Tongue (tissue), 3 donors: ENCODE data around the gene TAS1R2. TPM values are rescaled to one million over a fixed set of nuclear protein-coding genes. Genes with fewer than 3 reads are reported as not detected.

Experiments
- DNase-seq: peaks from one replicate; pipeline ENCODE4 v3.0.0-alpha.2; 2015
- small RNA-seq: library from RNA; depleted of rRNA; stranded (forward); fragments of <200 nt; gene quantifications from one replicate; pipeline ENCODE3, GENCODE V24; 2014; ENCODE audit warnings: low replicate concordance
- total RNA-seq: library from RNA; depleted of rRNA; stranded (reverse); fragments of >200 nt; gene quantifications from one replicate; pipeline ENCODE4 v1.2.3, GENCODE V29; 2014

Gene TAS1R2
- total RNA-seq, 1 donor from 2014 or later = not detected

DNA sequence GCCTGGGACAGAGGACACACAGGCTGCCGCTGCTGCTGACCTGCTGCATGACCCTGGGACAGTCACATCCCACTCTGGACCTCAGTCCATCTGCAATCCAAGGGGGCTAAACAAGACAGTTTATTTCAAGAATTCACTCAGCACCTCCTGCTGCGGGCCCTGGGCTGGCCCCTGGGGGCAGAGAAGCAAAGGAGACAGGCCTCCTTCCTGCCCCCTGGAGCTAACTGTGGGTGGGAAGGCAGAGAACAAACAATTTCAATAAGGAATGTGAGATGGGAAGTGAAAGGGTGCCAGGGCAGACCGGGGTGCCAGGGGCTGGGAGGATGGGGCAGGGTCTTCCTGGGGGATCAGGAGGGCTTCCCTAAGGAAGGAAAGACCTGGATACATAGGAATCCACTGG lies 60.0 kb downstream of the TAS1R2 start:
- DNase-seq = no peak

DNA sequence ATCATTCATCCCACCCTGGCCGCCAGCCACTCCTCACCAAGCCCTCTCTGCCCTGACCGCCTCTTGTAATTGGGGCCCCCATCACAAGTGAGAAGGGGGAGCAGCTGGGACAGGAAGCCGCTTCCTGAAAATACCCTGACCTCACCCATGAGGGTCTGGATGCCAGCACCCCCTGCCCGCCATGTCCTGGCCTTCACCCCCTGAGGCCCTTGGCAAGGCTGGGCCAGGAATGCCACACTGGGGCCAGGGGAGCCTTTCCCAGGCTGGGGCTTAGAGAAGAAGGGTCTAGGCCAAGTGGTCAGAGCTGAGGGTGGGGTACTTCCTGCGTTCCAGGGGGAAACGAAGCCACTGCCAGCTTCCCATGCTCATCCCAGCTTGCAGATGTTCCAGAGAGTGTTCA lies 60.5 kb downstream of the TAS1R2 start:
- DNase-seq = peak; percentile 94

DNA sequence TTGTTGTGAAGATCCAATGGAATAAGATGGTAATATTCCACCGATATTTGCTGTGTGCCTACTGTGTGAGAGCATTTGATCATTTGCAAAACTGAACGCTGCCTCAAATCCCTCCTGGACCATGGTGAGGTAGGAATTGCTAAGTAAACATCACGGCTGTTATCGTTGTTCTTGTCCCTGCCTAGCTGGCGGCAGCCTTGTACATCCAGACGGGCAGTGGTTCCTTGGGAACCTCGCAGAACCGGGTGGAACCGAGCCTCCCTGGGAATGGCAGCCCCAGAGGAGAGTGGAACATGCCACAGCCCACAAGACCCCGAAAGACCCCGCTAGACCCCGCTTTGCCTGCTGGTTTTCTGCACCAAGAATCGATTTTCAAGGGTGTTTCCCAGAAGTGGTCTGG lies 60.9 kb downstream of the TAS1R2 start:
- no peak for DNase-seq

DNA sequence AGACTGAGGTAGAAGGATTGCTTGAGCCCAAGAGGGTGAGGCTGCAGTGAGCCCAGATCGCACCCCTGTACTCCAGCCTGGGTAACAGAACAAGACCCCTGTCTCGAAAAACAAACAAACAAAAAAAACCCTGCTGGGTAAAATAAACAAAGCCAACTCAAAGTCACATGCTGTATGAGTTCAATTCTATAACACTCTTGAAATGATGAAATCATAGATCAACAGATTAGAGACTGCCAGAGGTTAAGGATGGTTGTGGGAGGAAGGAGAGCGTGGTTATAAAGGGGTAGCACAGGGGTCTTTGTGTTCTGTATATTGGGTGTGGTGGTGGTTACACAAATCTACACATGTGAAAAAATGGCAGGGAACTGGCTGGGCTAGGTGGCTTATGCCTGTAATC lies 62.5 kb downstream of the TAS1R2 start:
- no peak for DNase-seq

DNA sequence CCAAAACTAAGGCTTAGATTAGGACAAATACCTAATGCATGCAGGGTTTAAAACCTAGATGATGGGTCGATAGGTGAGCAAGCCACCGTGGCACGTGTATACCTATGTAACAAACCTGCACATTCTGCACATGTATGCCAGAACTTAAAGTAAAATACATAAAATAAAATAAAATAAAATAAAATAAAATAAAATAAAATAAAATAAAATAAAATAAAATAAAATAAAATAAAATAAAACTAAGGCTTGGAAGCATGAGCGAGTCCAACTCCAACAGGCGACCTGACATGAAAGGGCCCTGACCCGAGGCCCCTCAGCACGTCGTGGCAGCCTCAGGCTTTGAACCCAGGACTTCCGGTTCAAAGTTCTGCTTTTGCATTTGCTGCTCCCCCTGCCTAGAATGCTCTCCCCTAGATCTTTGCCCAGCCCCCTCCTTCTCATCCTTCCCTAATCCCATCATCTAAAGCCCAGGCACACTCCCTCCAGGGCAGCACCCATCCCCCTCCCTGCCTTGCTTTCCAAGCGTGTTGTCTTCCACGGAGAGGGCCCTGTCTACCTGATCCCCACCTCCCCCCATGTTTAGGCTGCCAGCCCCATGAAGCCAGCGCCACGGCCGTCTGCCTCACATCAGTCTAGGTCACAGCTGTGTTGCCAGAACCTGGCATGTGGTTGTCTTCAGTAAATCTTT lies 64.3 kb downstream of the TAS1R2 start:
- DNase-seq = peak; percentile 65

DNA sequence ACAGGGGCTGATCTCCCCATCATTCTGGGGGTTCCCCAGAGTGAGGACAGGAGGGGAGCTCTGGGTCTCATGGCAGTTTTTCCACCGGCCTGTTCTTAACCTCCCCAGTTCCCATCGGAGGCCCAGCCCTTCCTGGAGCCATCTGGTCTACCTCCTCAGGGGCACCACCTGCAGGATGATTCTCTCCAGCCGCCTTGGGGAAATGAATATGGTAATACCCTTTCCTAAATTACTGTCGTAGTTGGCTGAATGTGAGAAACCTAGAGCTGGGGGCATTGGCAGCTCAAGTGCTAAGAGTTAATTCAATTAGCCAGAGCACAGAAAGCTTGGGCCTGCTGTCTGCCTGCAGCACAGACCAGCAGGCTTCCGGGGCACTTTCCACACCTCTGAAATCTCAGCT lies 64.9 kb downstream of the TAS1R2 start:
- DNase-seq = peak; percentile 43

DNA sequence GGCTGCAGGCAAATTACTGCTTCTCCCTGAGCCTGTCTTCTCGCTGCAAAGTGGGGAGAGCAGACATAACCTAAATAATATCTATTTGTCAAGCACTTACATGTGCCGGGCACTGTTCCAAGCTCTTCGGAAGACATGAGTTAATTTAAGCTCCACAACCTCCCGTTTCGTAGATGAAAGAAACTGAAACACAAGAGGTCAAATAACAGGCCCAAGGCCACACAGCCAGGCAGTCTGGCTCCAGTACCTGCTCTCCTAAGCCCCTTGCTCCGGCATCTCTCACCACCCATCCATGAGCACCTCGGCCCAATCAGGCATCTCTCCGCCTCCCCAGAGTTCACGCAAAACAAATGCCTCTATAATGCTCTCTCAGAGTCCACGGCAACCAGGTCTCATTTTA lies 65.4 kb downstream of the TAS1R2 start:
- peak; percentile 77 for DNase-seq

DNA sequence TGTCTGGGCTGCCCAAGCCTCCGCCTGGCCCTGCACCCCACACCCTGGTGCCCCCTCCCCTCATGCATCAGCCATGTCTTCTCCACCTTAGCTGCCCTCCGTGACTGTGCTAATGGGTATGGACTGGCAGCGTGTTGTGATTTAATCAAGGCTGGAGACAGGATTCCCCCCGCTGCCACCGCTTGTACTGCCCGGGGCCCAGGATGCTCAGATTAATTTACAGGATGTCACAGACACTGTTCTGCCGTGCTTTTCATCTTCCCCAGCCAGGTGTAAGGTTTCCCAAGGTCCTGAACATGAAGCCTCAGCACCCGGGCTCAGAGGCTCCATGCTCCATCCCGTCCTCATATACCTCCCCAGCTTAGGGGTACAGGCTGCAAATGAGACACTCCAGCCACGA lies 66.3 kb downstream of the TAS1R2 start:
- no peak for DNase-seq

DNA sequence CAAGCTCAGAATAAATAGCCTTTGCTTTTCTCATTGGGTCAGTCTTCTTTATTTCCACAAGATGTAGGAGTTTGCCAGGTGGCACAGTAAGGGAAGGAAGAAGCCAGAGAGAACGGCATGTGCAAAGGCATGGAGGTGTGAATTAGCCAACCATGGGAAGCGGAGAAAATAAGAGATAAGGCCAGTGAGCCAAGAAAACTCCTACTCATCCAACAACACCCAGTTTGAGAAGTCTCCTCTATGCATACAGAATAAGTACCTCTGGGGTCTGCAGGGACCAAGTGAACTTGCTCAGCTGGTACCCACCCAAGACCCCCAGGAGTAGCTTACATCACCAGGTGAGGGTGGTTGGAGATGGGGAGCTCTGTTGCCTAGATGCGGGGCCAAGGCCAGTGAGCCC lies 66.7 kb downstream of the TAS1R2 start:
- DNase-seq = no peak

Small RNA genes lying within 50 kb of the gene (small RNA-seq; reads per million reads assigned to genes)
- not detected for gene MIR1290
- not detected for gene MIR4695

Other genes starting within 250 kb of the TAS1R2 start
- gene PAX7, start 228.8 kb downstream of the TAS1R2 start, total RNA-seq = 41.9 TPM
- gene ALDH4A1, start 42.9 kb upstream of the TAS1R2 start, total RNA-seq = 6.9 TPM
- 8.6 TPM for gene IFFO2, start 97.0 kb upstream of the TAS1R2 start, total RNA-seq